B cell (primary cell): ENCODE data around the gene CFAP90. TPM values are rescaled to one million over a fixed set of nuclear protein-coding genes. Genes with fewer than 3 reads are reported as not detected.

ENCODE experiments used
- ATAC-seq: fragments of 200-7000 bp; cut with Tn5 transposase; one replicate; pipeline ENCODE4 v1.10.0; 2021; ENCODE audit warnings: low read depth, mild to moderate bottlenecking, moderate number of reproducible peaks, moderate library complexity
- CTCF ChIA-PET: fragments of 350-600 bp; sonication (Branson Sonifier 250); formaldehyde crosslinking; loops from one replicate; lab custom pipeline; 2021; ENCODE audit warnings: antibody characterized with exemption, inconsistent platforms; lab: Charles Lee
- POLR2A ChIA-PET: fragments of 350-600 bp; sonication (Branson Sonifier 250); formaldehyde crosslinking; loops from one replicate; lab custom pipeline; 2021; ENCODE audit warnings: antibody characterized with exemption; lab: Charles Lee
- DNase-seq: peaks from one replicate; pipeline ENCODE4 v3.0.0; 2013
- H2AFZ ChIP-seq: 2 replicates; pipeline ENCODE4 v1.6.1; 2012; ENCODE audit warnings: mild to moderate bottlenecking, low read depth, low read length; ENCODE audit not compliant: insufficient read depth, poor library complexity, severe bottlenecking
- H3K27ac ChIP-seq, 2 donors: 1 replicate in 1 of 2; 2 replicates in 1 of 2; pipeline ENCODE4 v1.5.1; 2012 to 2013; ENCODE audit warnings: low read length in 2 of 2, mild to moderate bottlenecking in 2 of 2, moderate library complexity in 1 of 2
- H3K27me3 ChIP-seq, 4 experiments: fragments of 200-600 bp in 1 of 4; sonication (generic) in 1 of 4; replicated peaks in 1 of 4; 1 replicate in 2 of 4; 2 replicates in 2 of 4; pipeline versions ENCODE4 v1.6.1 to v1.7.0; 2013 to 2016; ENCODE audit warnings: low read length in 3 of 4, mild to moderate bottlenecking in 2 of 4, mixed read lengths in 1 of 4, moderate library complexity in 1 of 4; ENCODE audit not compliant: insufficient read depth in 4 of 4, control insufficient read depth in 3 of 4; ENCODE audit errors: control extremely low read depth in 1 of 4
- H3K36me3 ChIP-seq, 2 experiments: replicated peaks in 1 of 2; 1 replicate in 1 of 2; 2 replicates in 1 of 2; pipeline versions ENCODE4 v1.6.1 to v1.7.1; 2013; ENCODE audit warnings: low read length in 1 of 2; ENCODE audit not compliant: insufficient read depth in 2 of 2, control insufficient read depth in 1 of 2; ENCODE audit errors: control extremely low read depth in 1 of 2, extremely low read depth in 1 of 2
- H3K4me1 ChIP-seq, 2 donors: fragments of 200-600 bp in 1 of 2; sonication (generic) in 1 of 2; 1 replicate in 1 of 2; 2 replicates in 1 of 2; pipeline versions ENCODE4 v1.5.1 to v1.6.1; 2013 to 2017; ENCODE audit warnings: low read length in 2 of 2; ENCODE audit not compliant: control insufficient read depth in 2 of 2, insufficient read depth in 2 of 2
- H3K4me2 ChIP-seq: replicated peaks from 2 replicates; pipeline ENCODE3; 2012; ENCODE audit warnings: mild to moderate bottlenecking, low read depth, low read length; ENCODE audit not compliant: poor library complexity, severe bottlenecking
- H3K4me3 ChIP-seq, 5 experiments: fragments of 200-600 bp in 1 of 5; sonication (generic) in 1 of 5; 1 replicate in 3 of 5; 2 replicates in 2 of 5; pipeline versions ENCODE4 v1.5.1 to v1.7.0; 2011 to 2016; ENCODE audit warnings: low read length in 4 of 5, mild to moderate bottlenecking in 4 of 5, low read depth in 2 of 5, control low read depth in 1 of 5, moderate library complexity in 1 of 5; ENCODE audit not compliant: insufficient read depth in 1 of 5; ENCODE audit errors: control extremely low read depth in 1 of 5, extremely low read depth in 1 of 5
- H3K79me2 ChIP-seq: fragments of 200-600 bp; sonication (generic); one replicate; pipeline ENCODE4 v1.6.0; 2016; ENCODE audit warnings: low read length; ENCODE audit not compliant: control insufficient read depth, insufficient read depth
- H3K9ac ChIP-seq: fragments of 200-600 bp; sonication (generic); 2 replicates; pipeline ENCODE4 v1.6.1; 2017; ENCODE audit warnings: mild to moderate bottlenecking, low read length, moderate library complexity
- H3K9me3 ChIP-seq, 3 donors: one replicate each; pipeline versions ENCODE4 v1.6.1 to v1.7.1; 2013; ENCODE audit warnings: low read length in 2 of 3; ENCODE audit not compliant: control insufficient read depth in 2 of 3, insufficient read depth in 1 of 3; ENCODE audit errors: control extremely low read depth in 1 of 3
- H4K20me1 ChIP-seq: 2 replicates; pipeline ENCODE4 v1.6.0; 2012; ENCODE audit warnings: mild to moderate bottlenecking, low read length; ENCODE audit not compliant: insufficient read depth, control insufficient read depth, poor library complexity, severe bottlenecking
- H3K27ac Mint-ChIP-seq: one replicate; pipeline ENCODE4 v1.8.0; 2021; ENCODE audit warnings: mixed read lengths
- H3K27me3 Mint-ChIP-seq: one replicate; pipeline ENCODE4 v1.8.0; 2021; ENCODE audit warnings: mixed read lengths
- H3K4me1 Mint-ChIP-seq: one replicate; pipeline ENCODE4 v1.8.0; 2021; ENCODE audit warnings: mixed read lengths
- H3K4me3 Mint-ChIP-seq: one replicate; pipeline ENCODE4 v1.8.0; 2021; ENCODE audit warnings: mixed read lengths
- H3K9me3 Mint-ChIP-seq: one replicate; pipeline ENCODE4 v1.8.0; 2022; ENCODE audit warnings: mixed read lengths; ENCODE audit not compliant: insufficient read depth
- EZH2 ChIP-seq: IDR thresholded peaks from 2 replicates; pipeline ENCODE4 v1.6.1; 2012; ENCODE audit warnings: borderline replicate concordance, low read depth, mild to moderate bottlenecking, moderate library complexity, low read length; ENCODE audit not compliant: insufficient read depth, poor library complexity, severe bottlenecking
- WGBS: methylation state at CpG from one replicate; pipeline ENCODE4 v1.1.5; 2013; ENCODE audit warnings: missing lambda C conversion rate; ENCODE audit not compliant: insufficient coverage; 5-methylcytosine and 5-hydroxymethylcytosine counted together
- intact Hi-C: fragments of 100-400 bp; cut with micrococcal nuclease; formaldehyde crosslinking; loops from one replicate; pipeline ENCODE4 v1.10.0; 2022
- polyA plus RNA-seq: library from polyadenylated mRNA; depleted of rRNA; stranded (reverse); fragments of >200 nt; gene quantifications from 2 replicates; pipeline ENCODE4 v1.2.3, GENCODE V29; 2012
- total RNA-seq, 2 donors: library from RNA; stranded (reverse); fragments of 120-200 nt in 1 of 2; gene quantifications; 1 replicate in 1 of 2; 2 replicates in 1 of 2; pipeline versions ENCODE4 v1.2.3 to v1.2.4, GENCODE V29; 2013 to 2022
- TF ChIP-seq, protein P1 (sequence below): fragments of 200-600 bp; IDR thresholded peaks from one replicate; pipeline ENCODE4 v1.8.0; 2022; ENCODE audit warnings: antibody characterized with exemption, mild to moderate bottlenecking

The CFAP90 gene
- total and polyA plus RNA-seq, 2 donors (not counting 1 experiment from before 2014, with no cell fraction given): not detected

DNA sequence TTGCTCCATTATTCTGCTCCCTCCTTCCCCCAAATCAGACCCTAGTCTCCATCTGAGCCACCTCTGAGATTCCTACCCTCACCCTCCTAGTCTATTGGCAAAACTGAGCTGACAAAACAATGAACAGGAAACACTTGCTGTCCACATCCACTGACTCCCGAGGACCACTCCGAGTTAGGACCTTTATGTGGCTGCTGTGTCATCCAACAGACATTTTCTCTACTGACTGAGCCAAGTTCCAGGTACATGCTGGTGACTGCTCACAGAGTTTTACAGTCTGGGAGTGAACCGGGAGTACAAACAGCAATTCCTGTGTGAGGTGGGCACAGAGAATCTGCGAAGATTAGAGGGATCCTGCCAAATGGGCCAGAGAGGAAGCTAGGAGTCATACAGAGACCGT, 39.2 kb downstream of the CFAP90 start:
- CTCF ChIA-PET: no interaction called here
- H3K27me3 Mint-ChIP-seq: peaks cover 44% of the 10 kb centered on the region

DNA sequence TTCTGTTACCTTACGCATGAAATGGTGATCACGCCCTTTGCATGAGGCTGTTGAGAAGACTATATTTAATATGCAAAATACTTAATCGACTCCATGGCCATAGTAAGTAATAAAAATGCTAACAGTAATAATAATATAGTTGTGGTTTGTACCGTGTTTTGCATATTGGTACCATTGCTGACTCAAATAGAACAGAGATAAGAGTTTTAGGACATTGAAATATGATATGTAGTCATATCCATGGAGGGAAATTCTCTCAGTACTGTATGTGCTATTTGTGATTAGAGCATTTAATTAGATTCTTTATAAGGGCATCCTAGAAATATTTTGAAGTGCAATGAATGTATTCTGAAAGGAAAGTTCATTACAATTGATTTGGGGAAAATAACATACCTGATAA, 41.9 kb downstream of the CFAP90 start:
- no peak overlapping the region for H2AFZ ChIP-seq
- no peaks in the 10 kb centered on the region for H3K9me3 Mint-ChIP-seq
- WGBS: no CpG with 5 or more reads among the region's 4 CpGs
- H3K4me3 ChIP-seq: no peak overlapping the region
- ChIA-PET POLR2A (no interaction called here), CTCF (no interaction called here)
- ATAC-seq (no peak), DNase-seq (no peak)
- no peaks in the 10 kb centered on the region for H4K20me1 ChIP-seq
- H3K4me1 ChIP-seq: no peaks in the 10 kb centered on the region
- H3K9ac ChIP-seq: no peak overlapping the region
- H3K27me3 ChIP-seq: peaks cover 0 to 7% (median 3%) of the 10 kb centered on the region in 4 experiments
- no peak for TF ChIP-seq EZH2
- TF ChIP-seq, protein P1, sequence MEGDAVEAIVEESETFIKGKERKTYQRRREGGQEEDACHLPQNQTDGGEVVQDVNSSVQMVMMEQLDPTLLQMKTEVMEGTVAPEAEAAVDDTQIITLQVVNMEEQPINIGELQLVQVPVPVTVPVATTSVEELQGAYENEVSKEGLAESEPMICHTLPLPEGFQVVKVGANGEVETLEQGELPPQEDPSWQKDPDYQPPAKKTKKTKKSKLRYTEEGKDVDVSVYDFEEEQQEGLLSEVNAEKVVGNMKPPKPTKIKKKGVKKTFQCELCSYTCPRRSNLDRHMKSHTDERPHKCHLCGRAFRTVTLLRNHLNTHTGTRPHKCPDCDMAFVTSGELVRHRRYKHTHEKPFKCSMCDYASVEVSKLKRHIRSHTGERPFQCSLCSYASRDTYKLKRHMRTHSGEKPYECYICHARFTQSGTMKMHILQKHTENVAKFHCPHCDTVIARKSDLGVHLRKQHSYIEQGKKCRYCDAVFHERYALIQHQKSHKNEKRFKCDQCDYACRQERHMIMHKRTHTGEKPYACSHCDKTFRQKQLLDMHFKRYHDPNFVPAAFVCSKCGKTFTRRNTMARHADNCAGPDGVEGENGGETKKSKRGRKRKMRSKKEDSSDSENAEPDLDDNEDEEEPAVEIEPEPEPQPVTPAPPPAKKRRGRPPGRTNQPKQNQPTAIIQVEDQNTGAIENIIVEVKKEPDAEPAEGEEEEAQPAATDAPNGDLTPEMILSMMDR: no peak
- H3K27me3 Mint-ChIP-seq: peaks cover 26% of the 10 kb centered on the region
- intact Hi-C loops: no loop called here
- no peaks in the 10 kb centered on the region for H3K9me3 ChIP-seq
- H3K4me3 Mint-ChIP-seq: no peak overlapping the region
- no peaks in the 10 kb centered on the region for H3K36me3 ChIP-seq
- H3K4me2 ChIP-seq: no peak overlapping the region
- H3K79me2 ChIP-seq: no peaks in the 10 kb centered on the region
- H3K4me1 Mint-ChIP-seq: no peaks in the 10 kb centered on the region
- H3K27ac Mint-ChIP-seq: no peak overlapping the region
- H3K27ac ChIP-seq: no peak overlapping the region

More for the DNA sequence above, 39.2 kb downstream of the CFAP90 start:
- no peaks in the 10 kb centered on the region for H3K4me1 Mint-ChIP-seq
- Histone ChIP-seq H4K20me1 (no peaks in the 10 kb centered on the region), H3K27ac (no peak overlapping the region), H3K79me2 (no peaks in the 10 kb centered on the region), H2AFZ (no peak overlapping the region), H3K4me3 (no peak overlapping the region), H3K9me3 (no peaks in the 10 kb centered on the region), H3K4me2 (no peak overlapping the region), H3K4me1 (peaks cover 0 to 5% of the 10 kb centered on the region in 2 donors), H3K27me3 (peaks cover 0 to 19% (median 4%) of the 10 kb centered on the region in 4 experiments), H3K36me3 (no peaks in the 10 kb centered on the region), H3K9ac (no peak overlapping the region)
- POLR2A ChIA-PET: no interaction called here
- no peak overlapping the region for H3K27ac Mint-ChIP-seq
- intact Hi-C loops: no loop called here
- no peak for ATAC-seq
- no peak for TF ChIP-seq EZH2
- TF ChIP-seq, protein P1: no peak
- WGBS: 58% methylated on average over 4 of the region's 5 CpGs
- no peak for DNase-seq
- H3K4me3 Mint-ChIP-seq: no peak overlapping the region
- H3K9me3 Mint-ChIP-seq: no peaks in the 10 kb centered on the region
